GM19324 (cell line): ENCODE results near the gene PTPRB.

Experiments used
- ATAC-seq: cut with Tn5 transposase; IDR thresholded peaks from one replicate; pipeline ENCODE4 v1.9.1; 2021; ENCODE audit warnings: mild to moderate bottlenecking, moderate library complexity; ENCODE audit not compliant: unreplicated experiment, low FRiP score

PTPRB gene

DNA sequence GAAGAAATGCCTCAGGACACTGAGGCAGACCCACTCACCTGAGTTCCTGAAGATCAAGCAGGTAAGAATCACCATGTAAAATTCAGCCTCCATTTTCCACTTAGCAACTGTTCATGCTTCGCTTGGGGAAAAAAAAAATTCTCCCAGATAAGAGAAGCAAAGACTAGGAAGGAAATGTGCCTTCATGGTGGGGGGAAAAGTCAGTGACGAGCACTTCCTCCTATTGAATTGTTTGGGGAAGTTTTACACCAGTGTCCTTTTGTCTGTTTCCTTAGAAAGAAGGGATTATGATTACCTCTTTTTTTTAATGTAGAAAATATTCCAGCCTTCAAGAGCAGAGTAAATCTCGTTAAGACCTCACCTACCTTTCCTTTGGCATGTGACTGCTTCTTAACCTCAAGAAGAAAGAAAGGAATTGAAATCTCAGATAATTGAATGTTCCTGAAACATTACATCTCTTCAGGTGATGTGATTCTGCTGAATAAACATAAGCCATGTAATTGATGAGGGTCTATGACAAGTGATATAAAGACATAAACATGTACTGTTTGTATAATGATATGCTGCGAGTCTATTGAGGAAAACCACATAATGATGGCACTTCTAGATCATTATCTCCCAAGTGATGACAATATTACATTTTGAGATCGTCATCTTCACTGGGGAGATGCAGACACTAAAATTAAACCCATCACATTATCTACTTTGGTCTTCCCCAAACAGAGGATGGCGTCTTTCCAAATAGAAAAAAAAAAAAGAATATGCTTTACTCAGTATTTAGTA is at the start of gene PTPRB:
PTPRB (minus strand) TSS at position 127 of the 783 bp plus-strand sequence; CDS start at position 93, 34 bp downstream.
- no peak for ATAC-seq

DNA sequence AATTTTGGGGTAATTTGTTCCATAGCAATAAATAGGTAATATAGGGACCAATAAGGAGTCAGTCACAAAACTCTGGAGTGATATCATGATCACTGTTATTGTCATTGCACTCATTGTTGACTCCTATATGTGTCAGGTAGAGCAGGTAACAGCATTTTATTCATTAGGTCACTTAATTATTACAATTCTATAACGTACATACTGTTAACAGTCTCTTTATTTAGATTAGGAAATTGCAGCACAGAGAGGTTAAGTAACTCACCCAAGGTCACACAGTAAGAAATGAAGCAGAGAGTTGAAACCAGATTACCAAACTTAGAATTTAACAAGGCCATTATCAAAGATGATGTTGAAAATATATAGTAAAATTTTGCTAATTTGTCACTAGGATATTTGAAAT is 49.7 kb upstream of the PTPRB start:
- no peak for ATAC-seq

GRCh38 chr12:70686299-70686698 is 49.1 kb upstream of the PTPRB start:
- no peak for ATAC-seq

DNA sequence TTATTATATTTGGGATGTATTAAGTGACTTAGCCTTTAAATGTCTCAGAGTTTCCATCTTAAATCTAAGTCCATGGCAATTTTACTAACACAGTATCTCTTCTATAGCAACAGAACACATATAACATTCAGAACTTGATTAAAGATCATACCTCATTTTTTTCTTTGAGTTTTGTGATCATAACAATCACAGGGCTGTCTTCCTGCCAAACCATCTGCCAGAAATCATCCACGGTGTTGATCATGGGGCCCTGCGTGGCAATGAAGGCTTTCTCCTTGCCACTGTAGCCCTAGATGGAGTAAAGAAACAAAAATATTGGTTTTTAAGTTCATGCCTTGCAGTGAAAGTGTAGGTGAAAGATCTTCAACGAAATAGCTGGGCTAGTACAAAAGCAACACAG is 46.7 kb upstream of the PTPRB start:
- no peak for ATAC-seq

DNA sequence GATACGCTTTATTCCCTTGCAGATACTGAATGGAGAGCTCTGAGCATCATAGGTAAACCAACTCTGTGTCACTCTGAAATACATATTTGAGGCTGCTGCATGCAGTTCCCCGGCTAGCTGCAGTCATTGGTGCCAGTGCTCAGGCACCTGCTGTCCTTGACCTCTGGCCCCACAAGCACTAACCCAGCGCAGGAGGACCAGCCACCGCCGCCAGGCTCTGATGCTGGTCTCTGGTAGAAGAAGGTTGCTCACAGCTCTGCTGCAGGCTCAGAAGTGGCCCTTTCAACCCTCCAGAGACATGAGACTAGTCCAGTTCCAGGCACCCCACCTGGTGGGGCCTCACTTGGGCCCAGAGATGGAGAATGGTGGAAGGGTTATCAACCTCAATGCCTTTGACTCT is 34.5 kb upstream of the PTPRB start:
- no peak for ATAC-seq

- no peak for ATAC-seq
Observed at GRCh38 chr12:70670948-70671347, 33.7 kb upstream of the PTPRB start.

DNA sequence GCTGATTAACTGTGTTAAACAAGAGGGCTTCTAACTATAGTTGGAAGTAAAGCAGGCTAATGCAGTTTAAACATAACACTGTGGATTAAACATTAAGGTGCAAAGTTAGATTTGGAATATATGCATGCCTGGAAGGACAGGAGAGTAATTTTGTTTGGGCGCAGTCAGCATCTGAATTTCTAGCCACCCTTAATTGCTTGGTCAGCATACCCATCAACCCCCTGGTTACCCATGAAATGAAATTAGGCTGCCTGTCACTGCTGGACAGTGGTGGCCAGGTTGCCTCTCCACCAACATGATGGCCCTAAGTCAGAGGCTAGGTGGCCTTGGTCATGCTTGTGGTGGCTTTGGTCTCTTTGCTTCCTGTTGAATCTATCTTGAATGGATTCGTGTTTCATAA is 30.0 kb upstream of the PTPRB start:
- ATAC-seq: no peak

- no peak for ATAC-seq
Observed at GRCh38 chr12:70666364-70666763, 29.1 kb upstream of the PTPRB start.

DNA sequence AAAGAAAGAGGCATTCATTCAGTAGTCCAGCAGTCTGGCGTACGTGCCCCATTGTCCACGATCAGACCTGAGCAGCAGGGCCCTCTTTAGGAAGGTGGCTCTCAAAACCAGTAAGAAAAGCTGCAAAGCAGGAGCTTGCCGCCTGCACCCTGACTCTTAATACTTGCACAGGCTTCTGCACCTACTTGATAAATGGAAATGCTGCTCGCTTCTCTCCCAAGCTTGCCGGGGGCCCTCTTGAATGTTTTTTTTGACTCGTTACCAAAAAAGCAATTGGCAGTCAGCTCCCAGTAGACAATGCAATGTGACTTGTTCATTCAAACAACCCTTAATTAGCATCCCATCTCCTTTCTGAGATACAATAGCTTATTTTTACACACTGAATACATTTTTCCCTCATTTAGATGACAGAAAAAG is 27.2 kb upstream of the PTPRB start:
- ATAC-seq: no peak

DNA sequence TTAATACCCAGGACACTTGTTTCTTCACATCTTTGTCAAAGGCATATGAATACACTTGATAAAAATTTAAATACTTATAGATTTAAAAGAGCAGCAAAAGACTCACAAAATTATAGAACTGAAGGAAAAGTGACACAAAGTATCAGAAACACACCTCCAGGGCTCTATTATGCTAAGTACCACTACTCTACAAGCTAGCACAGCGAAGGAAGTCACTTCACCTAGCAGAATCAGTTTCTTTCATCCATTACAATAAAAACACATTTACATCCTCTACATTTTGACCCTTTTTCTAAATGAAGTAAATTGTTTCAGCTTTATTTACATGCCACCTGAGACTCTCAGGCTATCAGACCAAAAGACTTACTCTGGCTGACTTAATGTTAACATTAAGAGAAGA is 26.6 kb upstream of the PTPRB start:
- no peak for ATAC-seq

- no peak for ATAC-seq
Observed at GRCh38 chr12:70661466-70662161, 24.4 kb upstream of the PTPRB start.

GRCh38 chr12:70660620-70661219 is 23.5 kb upstream of the PTPRB start:
- ATAC-seq: no peak

GRCh38 chr12:70660002-70660604 is 22.9 kb upstream of the PTPRB start:
- ATAC-seq: no peak

GRCh38 chr12:70659077-70659606 is 21.9 kb upstream of the PTPRB start:
- no peak for ATAC-seq

- ATAC-seq: no peak
Observed at GRCh38 chr12:70657616-70658286, 20.5 kb upstream of the PTPRB start.

- no peak for ATAC-seq
Observed at GRCh38 chr12:70652451-70652850, 15.2 kb upstream of the PTPRB start.

DNA sequence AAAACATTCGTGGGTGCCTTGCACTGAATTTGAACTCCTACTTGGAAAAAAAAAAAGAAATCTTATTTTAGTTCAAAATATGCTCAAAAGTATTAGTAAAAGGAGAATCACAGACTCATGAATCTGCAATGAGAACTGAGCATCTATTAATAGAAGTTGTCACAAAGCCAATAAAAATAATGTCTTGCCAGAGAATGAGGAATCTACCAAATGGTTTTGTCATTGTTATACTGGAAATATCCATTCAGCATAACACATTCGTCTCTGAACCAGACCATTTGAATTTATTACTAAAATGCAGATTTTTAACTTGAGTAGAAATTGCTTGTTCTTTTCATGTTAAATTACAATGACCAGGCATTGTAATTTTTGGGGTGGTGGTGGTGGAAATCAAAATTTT is 11.6 kb upstream of the PTPRB start:
- ATAC-seq: no peak

GRCh38 chr12:70648191-70648590 is 11.0 kb upstream of the PTPRB start:
- no peak for ATAC-seq

GRCh38 chr12:70646850-70647249 is 9.6 kb upstream of the PTPRB start:
- no peak for ATAC-seq

DNA sequence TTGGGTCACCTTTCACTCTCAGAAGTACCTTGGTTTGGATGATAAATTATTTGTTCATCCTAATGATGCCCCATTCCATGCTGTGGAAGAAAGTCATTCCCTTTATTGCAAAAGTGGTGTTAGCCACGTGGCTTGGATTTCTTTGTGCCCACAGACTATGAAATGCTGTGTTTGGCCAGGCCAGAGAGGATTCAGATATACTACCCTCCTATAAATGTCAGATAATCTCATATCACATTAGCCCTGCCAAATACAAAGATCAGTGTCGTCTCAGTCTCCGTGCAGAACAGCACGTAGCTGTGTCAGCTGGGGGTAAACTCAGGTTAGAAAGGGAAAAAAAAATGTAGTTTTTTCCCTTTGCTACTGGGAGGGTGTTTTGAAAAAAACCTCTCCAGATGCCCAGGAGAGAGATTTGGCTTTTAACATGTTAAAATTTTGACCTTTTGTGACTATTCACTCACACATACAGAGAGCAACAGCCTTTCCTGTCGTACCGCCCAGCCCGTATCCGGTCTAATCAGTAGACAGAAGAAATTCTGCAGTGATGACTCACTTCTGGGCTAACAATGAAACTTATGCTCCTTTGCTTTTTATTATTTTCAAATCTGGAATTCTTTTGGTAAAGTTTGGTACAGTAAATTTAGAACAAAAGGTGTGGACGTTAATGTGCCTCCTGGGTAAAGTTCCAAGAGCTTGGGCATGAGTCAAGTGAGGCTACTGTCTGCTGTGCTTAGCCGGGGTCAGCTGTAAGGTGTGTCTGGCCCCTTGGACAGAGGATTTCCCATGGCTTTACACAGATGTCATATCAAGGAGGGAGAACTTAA is 8.5 kb upstream of the PTPRB start:
- no peak for ATAC-seq
